Left lung (tissue), 10 donors: Measurements from ENCODE around the gene MTAP. TPM values are rescaled to one million over a fixed set of nuclear protein-coding genes. Genes with fewer than 3 reads are reported as not detected.
"Not testable (repeated sequence)": the region's sequence is repeated elsewhere in the genome, so short reads cannot be mapped to it uniquely, and the experiment has no call there.

Source experiments
- ATAC-seq: fragments of 200-7000 bp; cut with Tn5 transposase; one replicate; pipeline ENCODE4 v1.9.1; 2020; ENCODE audit warnings: moderate library complexity
- DNase-seq, 4 donors: peaks; one replicate each; pipeline ENCODE4 v3.0.0-alpha.2; 2013 to 2020
- H3K27ac ChIP-seq, 2 donors: fragments of 200-600 bp; sonication (generic) in 1 of 2; one replicate each; pipeline versions ENCODE4 v1.5.0 to v1.8.0; 2020 to 2021
- H3K27me3 ChIP-seq, 2 donors: fragments of 200-600 bp; sonication (generic) in 1 of 2; one replicate each; pipeline versions ENCODE4 v1.5.0 to v1.8.0; 2020 to 2021
- H3K36me3 ChIP-seq, 2 donors: fragments of 200-600 bp; sonication (generic) in 1 of 2; one replicate each; pipeline versions ENCODE4 v1.5.0 to v1.8.0; 2020 to 2021
- H3K4me1 ChIP-seq, 2 donors: fragments of 200-600 bp; one replicate each; pipeline ENCODE4 v1.8.0; 2021
- H3K4me3 ChIP-seq, 2 donors: fragments of 200-600 bp; sonication (generic) in 1 of 2; one replicate each; pipeline versions ENCODE4 v1.5.0 to v1.8.0; 2020 to 2021; ENCODE audit warnings: mild to moderate bottlenecking in 1 of 2
- H3K9me3 ChIP-seq, 2 donors: fragments of 200-600 bp; sonication (generic) in 1 of 2; one replicate each; pipeline versions ENCODE4 v1.5.0 to v1.8.0; 2020 to 2021
- CTCF ChIP-seq, 2 donors: fragments of 200-600 bp; sonication (generic) in 1 of 2; IDR thresholded peaks; one replicate each; pipeline versions ENCODE4 v1.5.0 to v1.8.0; 2021; ENCODE audit warnings: antibody characterized with exemption in 2 of 2
- intact Hi-C, 2 donors: fragments of 100-400 bp; cut with DNase I; formaldehyde crosslinking; loops; one replicate each; pipeline versions ENCODE4 v1.11.2 to v1.14.2; 2022
- polyA plus RNA-seq, 6 donors: library from polyadenylated mRNA; unstranded; fragments of 120-200 nt; gene quantifications; one replicate each; pipeline ENCODE4 v1.2.1, GENCODE V29; 2013; ENCODE audit not compliant: insufficient read length in 6 of 6
- total RNA-seq, 2 donors: library from RNA; stranded (reverse); fragmentation: NEBNext Ultra II Directional; extraction: Animal tissue kit (Norgen Biotek cat#: 25700); gene quantifications; one replicate each; pipeline ENCODE4 v1.2.1, GENCODE V29; 2021
- donor health status: DM: no; HTN: yes; CAD: no.
- donor health status: DM: no; HTN: no; CAD: no.

Gene MTAP
- total and polyA plus RNA-seq, 8 donors: 34.0 to 44.6 (median 36.7) TPM

GRCh38 chr9:21936161-21936560 lies 133.7 kb downstream of the MTAP start:
- intact Hi-C loops: no loop called here

GRCh38 chr9:21941337-21941995 lies 139.0 kb downstream of the MTAP start:
- H3K27me3 ChIP-seq: no peaks in the 10 kb centered on the region

More at GRCh38 chr9:21936161-21936560, 133.7 kb downstream of the MTAP start:
- no peak for DNase-seq
- no peak for TF ChIP-seq CTCF (IDR thresholded peaks at IDR 0.05)
- no peak overlapping the region for H3K4me3 ChIP-seq
- no peaks in the 10 kb centered on the region for H3K9me3 ChIP-seq
- no peaks in the 10 kb centered on the region for H3K27me3 ChIP-seq
- H3K36me3 ChIP-seq: peaks cover 0 to 5% of the 10 kb centered on the region in 2 donors
- no peak for ATAC-seq
- H3K27ac ChIP-seq: no peak overlapping the region
- no peaks in the 10 kb centered on the region for H3K4me1 ChIP-seq

GRCh38 chr9:21943464-21943863 lies 141.0 kb downstream of the MTAP start:
- Histone ChIP-seq H3K4me3 (no peak overlapping the region), H3K4me1 (no peaks in the 10 kb centered on the region), H3K27me3 (no peaks in the 10 kb centered on the region), H3K36me3 (no peaks in the 10 kb centered on the region), H3K9me3 (no peaks in the 10 kb centered on the region), H3K27ac (no peak overlapping the region)
- no peak for TF ChIP-seq CTCF (IDR thresholded peaks at IDR 0.05)
- ATAC-seq: no peak
- intact Hi-C loops: no loop called here
- DNase-seq: no peak

More at GRCh38 chr9:21941337-21941995, 139.0 kb downstream of the MTAP start:
- Histone ChIP-seq H3K36me3 (no peaks in the 10 kb centered on the region), H3K27ac (no peak overlapping the region), H3K4me3 (no peak overlapping the region), H3K4me1 (no peaks in the 10 kb centered on the region), H3K9me3 (no peaks in the 10 kb centered on the region)
- ATAC-seq (no peak), DNase-seq (no peak)
- intact Hi-C loops: no loop called here
- no peak for TF ChIP-seq CTCF (IDR thresholded peaks at IDR 0.05)

GRCh38 chr9:21945606-21946005 lies 143.2 kb downstream of the MTAP start:
- TF ChIP-seq CTCF (IDR thresholded peaks at IDR 0.05): no peak
- H3K4me1 ChIP-seq: no peaks in the 10 kb centered on the region
- no peaks in the 10 kb centered on the region for H3K27me3 ChIP-seq
- H3K36me3 ChIP-seq: no peaks in the 10 kb centered on the region
- H3K4me3 ChIP-seq: no peak overlapping the region
- no peak overlapping the region for H3K27ac ChIP-seq
- ATAC-seq (no peak), DNase-seq (no peak)
- intact Hi-C loops: no loop called here
- no peaks in the 10 kb centered on the region for H3K9me3 ChIP-seq

GRCh38 chr9:21958833-21959232 lies 156.4 kb downstream of the MTAP start:
- Histone ChIP-seq H3K27me3 (peaks cover 15 to 47% of the 10 kb centered on the region in 2 donors), H3K4me3 (no peak overlapping the region), H3K27ac (no peak overlapping the region), H3K36me3 (no peaks in the 10 kb centered on the region), H3K4me1 (no peaks in the 10 kb centered on the region), H3K9me3 (no peaks in the 10 kb centered on the region)
- no peak for ATAC-seq
- no peak for TF ChIP-seq CTCF (IDR thresholded peaks at IDR 0.05)
- no peak for DNase-seq
- intact Hi-C loops: no loop called here

GRCh38 chr9:21959268-21959667 lies 156.8 kb downstream of the MTAP start:
- ATAC-seq, H3K36me3 ChIP-seq, DNase-seq, intact Hi-C loops, H3K9me3 ChIP-seq, H3K4me1 ChIP-seq, H3K27ac ChIP-seq, H3K4me3 ChIP-seq: not testable (repeated sequence)
- peaks cover 19 to 51% of the 10 kb centered on the region in 2 donors for H3K27me3 ChIP-seq
